Aorta (tissue), 5 donors: ENCODE measurements around the gene PSME1. TPM values are rescaled to one million over a fixed set of nuclear protein-coding genes. Genes with fewer than 3 reads are reported as not detected.

Experiments
- ATAC-seq: fragments of 200-7000 bp; cut with Tn5 transposase; one replicate; pipeline ENCODE4 v1.9.1; 2022; ENCODE audit warnings: moderate library complexity; ENCODE audit not compliant: low FRiP score
- DNase-seq, 2 donors: peaks; one replicate each; pipeline ENCODE4 v3.0.0-alpha.2; 2020
- H3K27ac ChIP-seq, 2 donors: one replicate each; pipeline ENCODE4 v1.5.1; 2013; ENCODE audit warnings: low read length in 2 of 2, mild to moderate bottlenecking in 2 of 2, moderate library complexity in 2 of 2, control low read depth in 1 of 2, inconsistent platforms in 1 of 2, low read depth in 1 of 2
- H3K27me3 ChIP-seq, 2 donors: one replicate each; pipeline ENCODE4 v1.6.1; 2013; ENCODE audit warnings: control low read depth in 1 of 2, low read length in 1 of 2, mild to moderate bottlenecking in 1 of 2, moderate library complexity in 1 of 2; ENCODE audit not compliant: insufficient read depth in 2 of 2, control insufficient read depth in 1 of 2
- H3K36me3 ChIP-seq, 2 donors: one replicate each; pipeline ENCODE4 v1.6.1; 2013; ENCODE audit warnings: control low read depth in 1 of 2, low read length in 1 of 2, mild to moderate bottlenecking in 1 of 2; ENCODE audit not compliant: insufficient read depth in 2 of 2, control insufficient read depth in 1 of 2
- H3K4me1 ChIP-seq, 2 donors: one replicate each; pipeline ENCODE4 v1.6.1; 2013; ENCODE audit warnings: low read length in 2 of 2, control low read depth in 1 of 2, mild to moderate bottlenecking in 1 of 2, moderate library complexity in 1 of 2; ENCODE audit not compliant: insufficient read depth in 2 of 2, control insufficient read depth in 1 of 2
- H3K4me3 ChIP-seq, 2 donors: one replicate each; pipeline ENCODE4 v1.5.1; 2013; ENCODE audit warnings: low read length in 2 of 2, control low read depth in 1 of 2, mild to moderate bottlenecking in 1 of 2
- H3K9me3 ChIP-seq: one replicate; pipeline ENCODE4 v1.6.1; 2013; ENCODE audit warnings: mild to moderate bottlenecking, low read length; ENCODE audit not compliant: control insufficient read depth
- WGBS, 2 donors: extraction: QIAGEN DNeasy Blood & Tissue Kit; methylation state at CpG; one replicate each; pipeline ENCODE4 v1.1.7; 2013; 5-methylcytosine and 5-hydroxymethylcytosine counted together
- intact Hi-C, 2 donors: fragments of 100-400 bp; cut with DNase I; formaldehyde crosslinking; loops; one replicate each; pipeline versions ENCODE4 v1.14.2 to v1.15.0; 2022
- microRNA-seq, 2 donors: library from miRNA; unstranded; fragments of <30 nt; microRNA quantifications; one replicate each; pipeline ENCODE4 v1.2.0, GENCODE V29; 2020
- polyA plus RNA-seq, 2 donors: library from polyadenylated mRNA; stranded (reverse); fragments of 200-250 nt; gene quantifications; one replicate each; pipeline ENCODE4 v1.2.3, GENCODE V29; 2013
- total RNA-seq, 2 donors: library from RNA; stranded (reverse); fragmentation: NEBNext Ultra II Directional; extraction: Animal tissue kit (Norgen Biotek cat#: 25700); gene quantifications; one replicate each; pipeline ENCODE4 v1.2.1, GENCODE V29; 2021
- donor health status: healthy with polysubstance abuse.
- donor health status: Bipolar disorder and iron deficiency.
- donor health status: DM: no; HTN: no; CAD: no.
- donor health status: DM: no; HTN: no; CAD: no.
- donor health status: DM: yes; HTN: yes; CAD: no.

PSME1 gene
- total and polyA plus RNA-seq, 4 donors, result 112 to 210 (median 166) TPM

DNA sequence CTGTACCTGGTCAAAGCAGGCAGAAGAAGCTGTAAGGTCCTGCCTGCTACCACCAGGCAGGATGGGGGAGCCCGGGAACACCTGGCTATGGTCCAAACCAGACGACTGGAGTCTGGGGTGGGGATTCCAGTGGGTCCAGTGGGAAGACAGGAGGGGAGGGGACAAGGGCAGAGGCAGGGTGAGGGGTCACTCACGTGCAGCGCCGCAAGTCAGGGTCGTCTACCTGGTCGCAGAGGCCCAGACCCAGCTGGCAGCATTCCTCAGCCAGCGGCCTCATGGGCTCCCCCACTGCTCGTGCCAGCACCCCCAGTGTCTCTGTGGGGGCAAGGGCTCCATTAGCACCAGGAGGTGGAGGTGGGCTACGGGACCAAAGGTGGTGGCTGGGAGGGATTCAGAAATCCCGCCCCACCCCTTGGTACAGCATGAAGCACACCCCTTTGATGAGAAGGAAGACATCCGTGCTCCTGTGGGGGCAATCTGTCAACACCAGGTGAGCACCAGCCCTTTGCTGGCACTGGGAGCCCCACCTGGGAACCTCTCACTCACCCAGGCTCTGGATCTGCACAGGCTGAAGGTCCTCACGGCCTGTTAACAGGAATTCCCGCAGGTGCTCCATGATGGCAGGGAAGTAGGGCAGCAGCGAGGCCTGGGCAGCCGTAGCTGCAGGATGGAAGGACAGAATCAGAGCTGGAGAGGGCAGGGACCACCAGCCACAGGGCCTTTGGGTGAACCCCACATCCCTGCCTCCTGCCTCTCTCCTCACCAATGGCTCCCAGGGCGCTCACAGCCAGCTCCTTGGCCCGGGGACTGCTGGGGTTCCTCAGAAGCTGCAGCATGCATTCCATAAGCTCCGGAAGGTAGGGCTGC lies 48.3 kb downstream of the PSME1 start:
- no peaks in the 10 kb centered on the region for H3K36me3 ChIP-seq
- H3K27ac ChIP-seq, result no peak overlapping the region
- ATAC-seq, result no peak
- DNase-seq, result peak in 1 of 2 donors; percentile 69
- intact Hi-C loops, result no loop called here
- no peak overlapping the region for H3K4me3 ChIP-seq
- 88 to 91% methylated on average over 17 to 19 of the region's 19 CpGs for WGBS, 2 donors
- H3K9me3 ChIP-seq, result no peaks in the 10 kb centered on the region
- H3K27me3 ChIP-seq, result no peaks in the 10 kb centered on the region
- H3K4me1 ChIP-seq, result no peaks in the 10 kb centered on the region

DNA sequence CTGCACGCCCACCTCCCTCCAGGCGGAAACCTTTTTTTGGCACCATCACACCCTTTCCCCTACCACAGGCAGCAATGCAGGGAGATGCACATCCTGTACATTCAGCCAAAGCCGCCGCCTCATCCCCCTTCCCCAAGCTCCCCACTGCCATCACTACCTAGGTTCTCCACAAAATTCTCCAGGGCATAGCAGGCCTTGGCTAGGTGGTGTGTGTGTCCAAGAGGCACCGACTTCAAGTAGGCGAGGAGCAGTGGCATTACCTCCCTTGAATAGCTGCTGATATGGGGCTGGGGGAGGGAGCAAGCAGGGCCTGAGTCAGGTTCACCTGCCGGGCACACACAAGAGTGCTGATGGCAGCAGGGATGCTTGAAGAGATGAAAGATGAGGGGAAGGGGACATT lies 49.0 kb downstream of the PSME1 start:
- H3K27me3 ChIP-seq, result no peaks in the 10 kb centered on the region
- intact Hi-C loops, result no loop called here
- no peaks in the 10 kb centered on the region for H3K9me3 ChIP-seq
- DNase-seq, result no peak
- H3K36me3 ChIP-seq, result no peaks in the 10 kb centered on the region
- ATAC-seq, result no peak
- H3K27ac ChIP-seq, result no peak overlapping the region
- no peaks in the 10 kb centered on the region for H3K4me1 ChIP-seq
- WGBS, 2 donors, result 95 to 96% methylated on average over 7 of the region's 7 CpGs
- H3K4me3 ChIP-seq, result no peak overlapping the region

DNA sequence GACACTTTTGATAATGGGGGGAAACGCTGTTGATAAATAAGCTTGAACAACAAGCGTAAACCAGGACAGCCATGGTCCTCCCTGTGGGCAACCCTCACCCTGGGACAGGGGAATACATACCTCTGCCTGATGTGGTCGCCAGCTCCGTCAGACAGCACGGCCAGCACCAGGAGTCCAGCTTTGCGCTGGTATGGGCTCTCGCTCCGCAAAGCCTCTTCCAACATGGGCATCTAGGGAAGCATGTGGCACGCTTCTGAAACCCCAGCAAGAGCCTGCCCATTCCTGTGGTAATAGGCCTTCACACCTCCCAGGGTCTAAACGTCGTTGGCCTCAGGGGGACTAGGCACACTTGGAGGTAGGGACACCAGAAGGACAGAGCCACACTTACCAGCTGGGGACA lies 49.7 kb downstream of the PSME1 start:
- Histone ChIP-seq H3K36me3 (no peaks in the 10 kb centered on the region), H3K27ac (no peak overlapping the region), H3K9me3 (no peaks in the 10 kb centered on the region), H3K27me3 (no peaks in the 10 kb centered on the region), H3K4me3 (no peak overlapping the region), H3K4me1 (no peaks in the 10 kb centered on the region)
- DNase-seq, result peak in 1 of 2 donors; percentile 63
- intact Hi-C loops, result no loop called here
- no peak for ATAC-seq
- WGBS, 2 donors, result 90 to 94% methylated on average over 11 of the region's 11 CpGs

DNA sequence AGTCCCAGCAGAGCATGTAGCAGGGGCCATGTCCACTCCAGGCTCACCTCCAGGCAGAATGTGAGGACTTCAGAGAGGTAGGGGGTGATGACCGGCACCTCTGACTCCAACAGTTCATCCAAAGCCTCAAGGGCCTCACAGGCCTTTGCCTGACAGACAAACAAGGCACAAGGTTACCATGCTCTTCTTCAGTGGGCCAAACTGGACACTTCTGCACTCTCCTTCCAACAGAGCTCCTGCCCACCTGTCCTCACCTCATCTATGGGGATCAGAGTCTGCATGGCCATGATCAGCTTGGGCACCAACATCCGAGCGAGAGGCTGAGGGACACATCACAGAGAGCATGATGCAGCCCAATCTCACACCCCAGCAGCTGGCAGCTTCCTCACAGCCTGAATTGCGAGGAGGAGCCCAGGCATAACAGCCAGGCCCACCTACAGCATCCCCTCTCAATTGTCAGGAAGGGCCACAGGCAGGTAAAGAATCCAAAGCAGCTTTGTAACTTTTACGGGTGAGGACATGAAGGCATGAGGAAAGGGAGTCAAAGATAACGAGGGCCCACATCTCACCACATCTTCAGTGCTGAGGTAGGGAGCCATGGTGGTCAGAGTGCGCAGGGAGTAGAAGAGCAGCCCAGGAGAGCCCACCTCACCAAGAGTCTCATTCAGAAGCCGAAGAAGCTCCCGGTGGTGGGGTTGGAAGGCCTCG lies 51.0 kb downstream of the PSME1 start:
- DNase-seq (peak in 1 of 2 donors; percentile 51), ATAC-seq (no peak)
- Histone ChIP-seq H3K27ac (no peak overlapping the region), H3K36me3 (no peaks in the 10 kb centered on the region), H3K27me3 (no peaks in the 10 kb centered on the region), H3K4me1 (no peaks in the 10 kb centered on the region), H3K9me3 (no peaks in the 10 kb centered on the region), H3K4me3 (no peak overlapping the region)
- intact Hi-C loops, result no loop called here
- WGBS, 2 donors, result 91 to 94% methylated on average over 10 of the region's 10 CpGs

DNA sequence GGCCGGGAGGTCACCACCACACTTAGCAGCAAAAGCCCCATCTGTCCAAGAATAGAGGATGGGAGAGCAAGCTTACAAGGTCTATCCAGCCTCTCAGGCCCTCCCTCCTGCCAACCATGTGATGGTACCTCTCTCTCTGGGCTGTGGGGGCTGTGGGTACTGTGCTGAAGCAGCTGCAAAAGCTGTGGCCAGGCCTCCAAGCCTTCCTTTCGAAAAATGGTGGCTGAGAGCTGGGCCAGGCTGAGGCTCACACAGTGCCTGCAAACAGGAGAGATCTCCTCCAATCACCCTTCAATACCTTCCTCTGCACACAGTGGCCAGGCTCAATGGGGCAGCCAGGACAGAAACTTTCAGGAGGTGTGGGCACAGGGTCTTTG lies 51.5 kb downstream of the PSME1 start:
- no peaks in the 10 kb centered on the region for H3K4me1 ChIP-seq
- H3K36me3 ChIP-seq, result no peaks in the 10 kb centered on the region
- H3K27me3 ChIP-seq, result no peaks in the 10 kb centered on the region
- WGBS, 2 donors, result 84 to 88% methylated on average over 2 of the region's 2 CpGs
- ATAC-seq (no peak), DNase-seq (peak in 1 of 2 donors; percentile 43)
- H3K9me3 ChIP-seq, result no peaks in the 10 kb centered on the region
- H3K27ac ChIP-seq, result no peak overlapping the region
- no peak overlapping the region for H3K4me3 ChIP-seq
- intact Hi-C loops, result no loop called here

Small RNA genes within 50 kb of the gene (microRNA-seq; reads per million reads assigned to microRNA genes)
- gene MIR7703, result 0 reads per million in 2 donors

Other genes with a start within 250 kb of the PSME1 start
Only the 30 nearest of the 31 such genes appear.
- gene DHRS4, start 182.4 kb upstream of the PSME1 start, total RNA-seq, result 10 to 100 TPM; 17.8 to 21.2 TPM
- 10 to 100 TPM; 43.9 to 47.3 TPM for gene DHRS4, start 182.4 kb upstream of the PSME1 start, polyA plus RNA-seq
- 10 to 100 TPM; 15.1 to 17.5 TPM for gene DHRS4L2, start 147.3 kb upstream of the PSME1 start, total RNA-seq
- gene DHRS4L2, start 147.3 kb upstream of the PSME1 start, polyA plus RNA-seq, result 10 to 100 TPM; 22.2 to 44.3 TPM
- under 1 TPM; 0.24 to 0.42 TPM for gene CARMIL3, start 84.2 kb upstream of the PSME1 start, total RNA-seq
- gene CARMIL3, start 84.2 kb upstream of the PSME1 start, polyA plus RNA-seq, result under 1 TPM in 1 of 2 donors, not detected in 1; 0.43 TPM
- gene CPNE6, start 64.6 kb upstream of the PSME1 start, total RNA-seq, result under 1 TPM; 0.71 to 0.99 TPM
- gene CPNE6, start 64.6 kb upstream of the PSME1 start, polyA plus RNA-seq, result under 1 TPM; 0.03 to 0.25 TPM
- gene PCK2, start 41.9 kb upstream of the PSME1 start, total RNA-seq, result 10 to 100 TPM; 19.6 to 22.5 TPM
- gene PCK2, start 41.9 kb upstream of the PSME1 start, polyA plus RNA-seq, result 10 to 100 TPM; 14.7 to 82.5 TPM
- 10 to 100 TPM; 35.5 to 39.6 TPM for gene DCAF11, start 21.4 kb upstream of the PSME1 start, total RNA-seq
- 10 to 100 TPM; 37.3 to 41.8 TPM for gene DCAF11, start 21.4 kb upstream of the PSME1 start, polyA plus RNA-seq
- gene NRL, start 21.2 kb upstream of the PSME1 start, total RNA-seq, result 1 to 10 TPM; 1.1 to 1.4 TPM
- 1 to 10 TPM in 1 of 2 donors, under 1 TPM in 1; 0.63 to 1.3 TPM for gene NRL, start 21.2 kb upstream of the PSME1 start, polyA plus RNA-seq
- gene FITM1, start 5.5 kb upstream of the PSME1 start, total RNA-seq, result under 1 TPM; 0.71 to 0.75 TPM
- gene FITM1, start 5.5 kb upstream of the PSME1 start, polyA plus RNA-seq, result under 1 TPM in 1 of 2 donors, not detected in 1; 0.56 TPM
- gene EMC9, start 5.4 kb downstream of the PSME1 start, total RNA-seq, result 10 to 100 TPM; 12.8 to 15.3 TPM
- 10 to 100 TPM; 18.3 to 41.9 TPM for gene EMC9, start 5.4 kb downstream of the PSME1 start, polyA plus RNA-seq
- 10 to 100 TPM; 86.1 to 93.6 TPM for gene PSME2, start 10.4 kb downstream of the PSME1 start, total RNA-seq
- 100 to 1,000 TPM; 142 to 261 TPM for gene PSME2, start 10.4 kb downstream of the PSME1 start, polyA plus RNA-seq
- gene RNF31, start 11.3 kb downstream of the PSME1 start, total RNA-seq, result 10 to 100 TPM; 51.6 to 61.1 TPM
- gene RNF31, start 11.3 kb downstream of the PSME1 start, polyA plus RNA-seq, result 100 to 1,000 TPM in 1 of 2 donors, 1 to 10 TPM in 1; 9.1 to 167 TPM
- gene IRF9, start 25.1 kb downstream of the PSME1 start, total RNA-seq, result 100 to 1,000 TPM; 113 to 117 TPM
- 100 to 1,000 TPM in 1 of 2 donors, 10 to 100 TPM in 1; 56.0 to 111 TPM for gene IRF9, start 25.1 kb downstream of the PSME1 start, polyA plus RNA-seq
- 10 to 100 TPM; 13.2 to 18.1 TPM for gene REC8, start 35.9 kb downstream of the PSME1 start, total RNA-seq
- gene REC8, start 35.9 kb downstream of the PSME1 start, polyA plus RNA-seq, result 1 to 10 TPM; 2.4 to 8.2 TPM
- 10 to 100 TPM; 23.4 to 29.3 TPM for gene IPO4, start 52.6 kb downstream of the PSME1 start, total RNA-seq
- gene IPO4, start 52.6 kb downstream of the PSME1 start, polyA plus RNA-seq, result 10 to 100 TPM in 1 of 2 donors, 1 to 10 TPM in 1; 3.4 to 11.6 TPM
- gene TM9SF1, start 59.2 kb downstream of the PSME1 start, total RNA-seq, result 10 to 100 TPM; 35.3 to 37.3 TPM
- 10 to 100 TPM; 15.8 to 35.0 TPM for gene TM9SF1, start 59.2 kb downstream of the PSME1 start, polyA plus RNA-seq
- under 1 TPM in 1 of 2 donors, not detected in 1; 0.39 TPM for gene TSSK4, start 69.5 kb downstream of the PSME1 start, total RNA-seq
- not detected for gene TSSK4, start 69.5 kb downstream of the PSME1 start, polyA plus RNA-seq
- 10 to 100 TPM; 38.3 to 45.8 TPM for gene CHMP4A, start 77.3 kb downstream of the PSME1 start, total RNA-seq
- gene CHMP4A, start 77.3 kb downstream of the PSME1 start, polyA plus RNA-seq, result 100 to 1,000 TPM; 130 to 179 TPM
- gene MDP1, start 79.9 kb downstream of the PSME1 start, total RNA-seq, result 10 to 100 TPM; 15.2 to 19.5 TPM
- gene MDP1, start 79.9 kb downstream of the PSME1 start, polyA plus RNA-seq, result 10 to 100 TPM; 38.7 to 49.6 TPM
- 100 to 1,000 TPM; 122 to 123 TPM for gene NEDD8, start 96.2 kb downstream of the PSME1 start, total RNA-seq
- gene NEDD8, start 96.2 kb downstream of the PSME1 start, polyA plus RNA-seq, result 100 to 1,000 TPM; 222 to 345 TPM
- gene GMPR2, start 96.7 kb downstream of the PSME1 start, total RNA-seq, result 10 to 100 TPM; 44.6 to 59.1 TPM
- gene GMPR2, start 96.7 kb downstream of the PSME1 start, polyA plus RNA-seq, result 10 to 100 TPM; 55.2 to 66.6 TPM
- 10 to 100 TPM; 78.3 to 79.2 TPM for gene TINF2, start 106.4 kb downstream of the PSME1 start, total RNA-seq
- gene TINF2, start 106.4 kb downstream of the PSME1 start, polyA plus RNA-seq, result 10 to 100 TPM; 40.9 to 48.0 TPM
- 1 to 10 TPM in 1 of 2 donors, under 1 TPM in 1; 0.52 to 5.7 TPM for gene TGM1, start 127.0 kb downstream of the PSME1 start, total RNA-seq
- gene TGM1, start 127.0 kb downstream of the PSME1 start, polyA plus RNA-seq, result 1 to 10 TPM in 1 of 2 donors, under 1 TPM in 1; 0.88 to 1.3 TPM
- 10 to 100 TPM; 17.1 to 26.1 TPM for gene RABGGTA, start 135.4 kb downstream of the PSME1 start, total RNA-seq
- 10 to 100 TPM; 19.0 to 40.0 TPM for gene RABGGTA, start 135.4 kb downstream of the PSME1 start, polyA plus RNA-seq
- gene DHRS1, start 163.6 kb downstream of the PSME1 start, total RNA-seq, result 10 to 100 TPM; 21.2 to 27.3 TPM
- gene DHRS1, start 163.6 kb downstream of the PSME1 start, polyA plus RNA-seq, result 10 to 100 TPM; 29.6 to 33.2 TPM
- gene NOP9, start 163.7 kb downstream of the PSME1 start, total RNA-seq, result 10 to 100 TPM; 17.8 to 19.9 TPM
- 10 to 100 TPM in 1 of 2 donors, 1 to 10 TPM in 1; 7.9 to 10.8 TPM for gene NOP9, start 163.7 kb downstream of the PSME1 start, polyA plus RNA-seq
- 10 to 100 TPM; 12.2 to 13.9 TPM for gene CIDEB, start 171.8 kb downstream of the PSME1 start, total RNA-seq
- gene CIDEB, start 171.8 kb downstream of the PSME1 start, polyA plus RNA-seq, result 10 to 100 TPM in 1 of 2 donors, 1 to 10 TPM in 1; 3.3 to 17.2 TPM
- 1 to 10 TPM; 3.7 to 5.5 TPM for gene LTB4R2, start 173.9 kb downstream of the PSME1 start, total RNA-seq
- under 1 TPM; 0.38 to 0.95 TPM for gene LTB4R2, start 173.9 kb downstream of the PSME1 start, polyA plus RNA-seq
- gene LTB4R, start 175.3 kb downstream of the PSME1 start, total RNA-seq, result 1 to 10 TPM; 7.0 to 8.2 TPM
- 1 to 10 TPM; 2.9 to 5.2 TPM for gene LTB4R, start 175.3 kb downstream of the PSME1 start, polyA plus RNA-seq
- 100 to 1,000 TPM in 1 of 2 donors, 10 to 100 TPM in 1; 45.7 to 111 TPM for gene ADCY4, start 198.9 kb downstream of the PSME1 start, total RNA-seq
- 1 to 10 TPM in 1 of 2 donors, under 1 TPM in 1; 0.25 to 6.1 TPM for gene ADCY4, start 198.9 kb downstream of the PSME1 start, polyA plus RNA-seq
- gene RIPK3, start 203.8 kb downstream of the PSME1 start, total RNA-seq, result 10 to 100 TPM in 1 of 2 donors, 1 to 10 TPM in 1; 8.0 to 15.8 TPM
- 1 to 10 TPM; 4.0 to 6.1 TPM for gene RIPK3, start 203.8 kb downstream of the PSME1 start, polyA plus RNA-seq